RCC 7860 (cell line): ENCODE results near the gene MCRIP2.

Experiments used
- DNase-seq: peaks from one replicate; pipeline ENCODE4 v3.0.0-alpha.2; 2015; ENCODE audit warnings: low spot score
- FAIRE-seq: peaks from 2 replicates; lab custom pipeline; 2012; peaks lifted over from hg19 to GRCh38; lab: Jason Lieb, UNC

The MCRIP2 gene

DNA sequence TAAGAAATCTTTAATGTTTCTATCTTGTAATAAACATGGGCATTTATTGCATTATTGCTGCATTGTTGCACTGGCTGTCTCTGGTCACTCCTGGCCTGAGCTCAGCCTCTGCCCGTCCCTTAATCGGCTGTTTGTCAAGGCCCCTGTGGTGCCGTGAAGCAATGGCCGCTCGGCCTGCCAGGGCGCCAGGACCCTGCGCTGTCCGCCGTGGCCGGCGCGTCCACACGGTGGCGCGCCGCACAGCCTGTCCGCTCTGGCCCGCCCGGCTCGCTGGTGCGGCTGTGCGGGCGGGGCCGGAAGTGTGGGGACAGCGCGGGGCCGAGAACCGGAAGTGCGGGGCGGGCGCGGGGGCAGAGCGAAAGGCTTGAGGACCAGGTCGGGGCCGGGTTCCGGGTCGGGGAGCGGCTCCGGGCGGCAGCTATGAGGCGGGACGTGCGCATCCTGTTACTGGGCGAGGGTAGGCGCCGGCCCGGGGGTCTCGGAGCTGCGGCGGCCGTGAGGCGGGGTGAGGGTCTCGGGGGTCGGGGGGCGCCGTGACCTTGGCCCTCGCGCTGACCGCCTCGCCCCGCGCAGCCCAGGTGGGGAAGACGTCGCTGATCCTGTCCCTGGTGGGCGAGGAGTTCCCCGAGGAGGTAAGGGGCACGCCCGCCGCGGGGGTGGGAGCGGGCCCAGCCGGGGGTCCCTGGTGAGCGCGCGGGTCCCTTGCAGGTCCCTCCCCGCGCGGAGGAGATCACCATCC is 26.3 kb downstream of the MCRIP2 start, which contains the start of gene RHOT2:
Gene RHOT2, plus strand, starts transcription at position 353 of the 739 bp plus-strand sequence. Its CDS starts 68 bp downstream, at position 421.
- FAIRE-seq: no peak

DNA sequence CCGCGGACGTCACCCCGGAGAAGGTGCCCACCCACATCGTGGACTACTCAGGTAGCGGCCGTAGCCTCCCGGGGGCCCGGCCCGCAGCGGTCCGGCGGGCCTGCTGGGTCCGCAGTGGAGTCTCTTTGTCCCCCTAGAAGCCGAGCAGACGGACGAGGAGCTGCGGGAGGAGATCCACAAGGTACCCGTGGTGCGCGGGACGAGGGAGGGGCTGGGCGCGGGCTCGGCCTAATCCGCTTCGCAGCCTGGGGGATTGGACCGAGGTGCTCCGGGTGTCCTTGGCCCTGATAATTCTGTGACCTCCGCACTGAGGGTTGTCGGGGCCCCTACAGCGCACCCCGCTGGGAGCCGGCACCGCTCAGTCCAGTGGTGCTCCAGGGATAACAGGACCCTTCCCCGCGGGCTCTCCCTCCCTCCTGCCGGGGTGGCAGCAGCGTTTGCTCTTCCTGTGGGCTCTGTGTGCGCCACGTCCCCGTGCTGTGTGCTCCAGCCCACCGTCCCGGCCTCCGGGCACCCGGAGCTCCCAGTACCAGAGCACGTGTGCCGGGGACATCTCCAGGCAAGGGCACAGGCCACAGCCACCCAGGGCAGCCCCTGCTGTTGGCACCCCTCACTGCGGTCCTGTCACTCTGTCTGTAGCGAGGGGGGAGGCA is 27.0 kb downstream of the MCRIP2 start:
- FAIRE-seq (no peak), DNase-seq (no peak)

More for the DNA sequence above, 26.3 kb downstream of the MCRIP2 start, which contains the start of gene RHOT2:
- peak; percentile 81 for DNase-seq

DNA sequence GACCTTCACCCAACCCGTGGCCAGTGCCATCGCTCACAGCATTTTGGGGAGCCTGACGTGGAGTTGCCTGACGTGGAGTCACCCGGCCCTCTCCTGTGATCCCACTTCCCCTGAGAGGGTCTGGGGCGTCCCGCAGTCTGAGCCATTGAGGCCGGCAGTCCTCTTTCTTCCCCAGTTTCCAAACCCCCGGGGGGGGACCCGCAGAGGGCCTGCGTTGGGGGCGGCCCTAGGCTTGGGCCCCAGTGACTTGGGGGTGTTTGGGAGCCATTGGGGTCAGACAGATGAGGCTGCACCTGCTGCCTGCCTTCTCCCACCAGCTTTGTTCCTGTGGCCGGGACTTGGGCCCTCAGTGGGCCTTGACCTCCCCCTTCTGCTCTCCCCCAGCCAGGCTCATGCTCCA is 28.0 kb downstream of the MCRIP2 start:
- FAIRE-seq (no peak), DNase-seq (no peak)

DNA sequence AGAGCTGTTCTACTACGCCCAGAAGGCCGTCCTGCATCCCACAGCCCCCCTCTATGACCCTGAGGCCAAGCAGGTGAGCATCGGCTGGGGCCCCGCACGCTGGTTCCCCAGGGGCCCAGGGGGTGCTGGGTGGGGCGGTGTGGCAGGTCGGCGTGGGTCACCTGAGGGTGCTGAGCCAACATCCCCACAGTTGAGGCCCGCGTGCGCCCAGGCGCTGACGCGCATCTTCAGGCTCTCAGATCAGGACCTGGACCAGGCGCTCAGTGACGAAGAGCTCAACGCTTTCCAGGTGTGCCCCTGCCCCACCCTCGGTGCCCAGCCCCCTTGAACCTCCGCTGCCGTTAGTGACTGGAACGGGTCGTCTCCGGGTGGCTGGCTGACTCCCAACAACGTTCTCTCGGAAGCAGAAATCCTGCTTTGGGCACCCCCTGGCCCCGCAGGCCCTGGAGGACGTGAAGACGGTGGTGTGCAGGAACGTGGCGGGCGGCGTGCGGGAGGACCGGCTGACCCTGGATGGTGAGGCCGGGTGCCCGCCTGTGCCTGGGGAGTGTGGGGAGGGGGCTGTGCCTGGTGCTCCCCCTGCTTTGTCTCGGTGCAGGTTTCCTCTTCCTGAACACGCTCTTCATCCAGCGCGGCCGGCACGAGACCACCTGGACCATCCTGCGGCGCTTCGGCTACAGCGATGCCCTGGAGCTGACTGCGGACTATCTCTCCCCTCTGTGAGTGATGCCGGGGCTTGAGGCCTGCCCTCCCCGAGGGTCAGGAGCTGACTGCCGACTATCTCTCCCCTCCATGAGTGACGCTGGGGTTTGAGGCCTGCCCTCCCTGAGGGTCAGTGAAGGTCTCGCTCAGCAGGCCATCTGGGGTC is 29.1 kb downstream of the MCRIP2 start:
- DNase-seq (no peak), FAIRE-seq (no peak)

DNA sequence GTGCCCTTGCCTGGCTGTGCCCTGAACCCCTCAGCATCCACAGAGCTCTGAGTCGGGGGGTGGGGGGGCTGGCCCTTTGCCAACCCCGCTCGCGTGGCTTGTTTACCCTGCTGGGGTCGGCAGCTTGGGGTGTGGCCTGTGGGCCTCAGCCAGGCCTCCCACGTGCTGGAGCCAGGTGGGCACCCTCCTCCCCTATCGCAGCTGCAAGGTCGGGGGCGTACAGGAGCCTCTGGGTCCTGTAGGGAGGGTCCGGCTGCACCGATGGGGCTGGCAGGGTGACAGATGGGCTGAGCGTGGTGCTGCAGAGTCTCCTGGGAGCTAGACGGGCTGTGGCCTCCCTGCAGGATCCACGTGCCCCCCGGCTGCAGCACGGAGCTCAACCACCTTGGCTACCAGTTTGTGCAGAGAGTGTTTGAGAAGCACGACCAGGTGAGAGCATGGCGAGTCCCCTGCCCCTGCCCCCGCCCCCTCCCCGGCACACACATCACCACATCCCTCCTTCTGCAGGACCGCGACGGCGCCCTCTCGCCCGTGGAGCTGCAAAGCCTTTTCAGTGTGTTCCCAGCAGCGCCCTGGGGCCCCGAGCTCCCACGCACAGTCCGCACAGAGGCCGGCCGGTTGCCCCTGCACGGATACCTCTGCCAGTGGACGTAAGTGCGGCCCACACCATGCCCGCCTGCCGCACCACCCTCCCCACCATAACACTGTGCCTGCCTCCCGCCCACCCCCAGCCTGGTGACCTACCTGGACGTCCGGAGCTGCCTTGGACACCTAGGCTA is 29.9 kb downstream of the MCRIP2 start:
- DNase-seq (no peak), FAIRE-seq (no peak)

DNA sequence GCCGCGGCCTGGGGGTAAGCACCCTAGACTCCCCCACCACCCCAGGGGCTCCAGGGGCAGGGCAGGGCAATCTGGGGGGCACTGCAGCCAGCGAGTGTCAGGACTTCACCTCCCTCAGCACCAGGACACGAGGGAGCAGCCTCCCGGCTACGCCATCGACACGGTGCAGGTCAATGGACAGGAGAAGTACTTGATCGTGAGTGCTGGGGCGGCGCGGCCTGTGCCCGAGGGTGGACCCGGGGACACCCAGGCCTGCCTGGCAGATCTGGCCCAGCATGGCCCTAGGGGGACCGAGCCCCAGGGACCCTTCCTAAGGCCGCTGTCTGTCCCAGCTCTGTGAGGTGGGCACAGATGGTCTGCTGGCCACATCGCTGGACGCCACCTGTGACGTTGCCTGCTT is 30.7 kb downstream of the MCRIP2 start:
- DNase-seq: no peak
- FAIRE-seq: no peak

DNA sequence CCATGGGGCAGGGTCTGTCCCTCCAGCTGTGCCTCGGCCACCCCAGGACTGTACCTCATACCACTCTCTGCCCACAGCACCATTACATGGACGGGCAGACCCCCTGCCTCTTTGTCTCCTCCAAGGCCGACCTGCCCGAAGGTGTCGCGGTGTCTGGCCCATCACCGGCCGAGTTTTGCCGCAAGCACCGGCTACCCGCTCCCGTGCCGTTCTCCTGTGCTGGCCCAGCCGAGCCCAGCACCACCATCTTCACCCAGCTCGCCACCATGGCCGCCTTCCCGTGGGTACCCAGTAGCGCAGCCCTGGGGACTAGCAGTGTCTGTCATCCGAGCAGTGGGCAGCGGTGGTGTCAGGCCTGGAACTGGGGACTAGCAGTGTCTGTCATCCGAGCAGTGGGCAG is 31.2 kb downstream of the MCRIP2 start:
- FAIRE-seq (no peak), DNase-seq (no peak)

DNA sequence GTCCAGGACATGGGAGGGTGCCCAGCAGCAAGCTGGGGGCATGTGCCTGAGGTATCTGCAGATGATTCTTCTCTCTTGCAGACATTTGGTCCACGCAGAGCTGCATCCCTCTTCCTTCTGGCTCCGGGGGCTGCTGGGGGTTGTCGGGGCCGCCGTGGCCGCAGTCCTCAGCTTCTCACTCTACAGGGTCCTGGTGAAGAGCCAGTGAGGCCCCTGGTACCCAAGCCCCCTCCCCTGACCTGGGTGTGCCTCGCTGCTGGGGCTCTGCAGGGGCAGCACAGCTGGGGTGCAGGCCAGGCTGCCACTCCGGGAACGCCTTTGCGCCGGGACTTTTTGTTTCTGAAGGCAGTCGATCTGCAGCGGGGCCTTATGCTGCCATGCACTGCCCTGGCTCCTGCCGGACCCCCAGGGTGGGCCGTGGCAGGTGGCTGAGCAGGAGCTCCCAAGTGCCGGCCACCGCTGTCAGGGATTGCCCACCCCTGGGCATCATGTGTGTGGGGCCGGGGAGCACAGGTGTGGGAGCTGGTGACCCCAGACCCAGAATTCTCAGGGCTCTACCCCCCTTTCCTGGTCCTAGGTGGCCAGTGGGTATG is 31.9 kb downstream of the MCRIP2 start:
- FAIRE-seq: no peak
- no peak for DNase-seq

DNA sequence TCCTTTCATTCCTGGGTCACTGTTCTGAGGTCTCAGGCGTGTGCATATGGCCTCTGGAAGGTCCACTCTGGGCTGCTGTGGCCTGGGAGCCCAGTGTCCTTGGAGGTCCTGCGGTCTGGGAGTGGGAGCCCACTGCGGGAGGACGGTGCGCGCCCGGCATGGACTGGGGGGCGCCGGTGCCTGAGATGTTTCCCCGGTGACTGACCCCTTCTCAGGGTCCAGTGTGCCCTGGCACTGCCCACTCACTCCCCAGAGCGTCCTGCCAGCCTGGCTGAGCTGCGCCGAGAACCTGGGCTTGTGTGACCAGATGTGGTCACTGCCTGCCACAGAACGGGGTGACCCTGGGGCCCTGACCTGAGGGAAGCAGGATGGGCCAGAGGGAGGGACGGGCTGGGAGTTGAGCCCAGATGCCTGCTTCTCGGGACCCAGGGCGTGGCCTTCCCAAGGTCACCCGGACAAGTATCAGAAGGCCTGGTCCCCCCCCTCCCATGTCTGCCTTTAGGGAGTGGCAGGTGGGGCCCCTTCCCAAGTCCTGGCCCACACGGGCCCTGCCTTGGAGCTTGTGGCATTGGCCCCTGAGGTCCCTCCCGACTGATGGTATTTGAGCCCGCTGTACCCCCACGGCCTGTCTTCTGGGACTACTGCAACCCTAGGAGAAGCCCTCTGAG is 32.7 kb downstream of the MCRIP2 start:
- FAIRE-seq: no peak
- no peak for DNase-seq

DNA sequence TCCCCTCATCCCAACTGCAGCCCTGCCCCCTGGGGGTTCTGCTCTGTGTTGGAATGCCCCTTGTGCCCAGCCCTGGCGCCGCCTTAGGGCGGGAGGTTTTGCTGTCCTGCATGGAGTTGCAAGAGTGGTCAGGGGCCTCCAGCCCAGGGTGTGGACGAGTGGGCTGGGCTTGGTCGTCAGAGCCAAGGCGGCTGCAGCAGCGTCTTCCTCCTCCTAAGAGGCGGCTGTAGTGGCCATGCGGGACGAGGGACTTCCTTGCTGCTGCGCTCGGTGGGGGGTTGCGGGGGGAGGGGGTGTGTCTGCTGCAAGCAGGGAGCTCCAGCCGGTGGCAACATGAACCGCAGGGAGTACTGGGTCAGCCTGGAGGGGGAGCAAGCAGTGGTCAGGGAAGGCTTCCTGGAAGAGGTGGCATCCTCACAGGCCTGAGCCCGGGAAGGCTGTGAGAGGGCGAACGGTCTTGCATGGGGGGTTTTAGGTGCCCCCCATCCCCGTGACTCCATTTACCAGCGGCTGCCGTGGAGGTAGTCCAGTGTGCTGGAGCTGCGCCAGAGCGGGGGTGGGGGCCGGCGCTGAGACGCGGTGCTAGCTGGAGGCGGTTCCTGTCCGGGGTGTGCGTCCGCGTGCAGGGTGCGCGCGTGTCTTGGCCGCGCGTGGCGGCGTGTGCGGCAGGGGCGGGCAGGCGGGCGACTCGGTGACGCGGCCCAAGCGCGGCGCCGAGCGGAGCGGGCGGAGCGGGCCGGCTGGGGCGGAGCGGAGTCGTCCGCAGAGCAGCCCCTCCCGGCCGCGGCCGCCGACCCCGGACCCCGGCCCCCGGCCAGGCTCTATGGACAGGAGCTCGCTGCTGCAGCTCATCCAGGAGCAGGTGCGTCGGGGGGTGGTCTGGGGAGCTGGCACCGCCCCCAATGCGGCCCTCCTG is 33.6 kb downstream of the MCRIP2 start, which contains the start of gene RHBDL1:
Gene RHBDL1, plus strand, starts transcription at position 704 of the 916 bp plus-strand sequence. Its CDS starts 120 bp downstream, at position 824.
- DNase-seq: no peak
- no peak for FAIRE-seq

DNA sequence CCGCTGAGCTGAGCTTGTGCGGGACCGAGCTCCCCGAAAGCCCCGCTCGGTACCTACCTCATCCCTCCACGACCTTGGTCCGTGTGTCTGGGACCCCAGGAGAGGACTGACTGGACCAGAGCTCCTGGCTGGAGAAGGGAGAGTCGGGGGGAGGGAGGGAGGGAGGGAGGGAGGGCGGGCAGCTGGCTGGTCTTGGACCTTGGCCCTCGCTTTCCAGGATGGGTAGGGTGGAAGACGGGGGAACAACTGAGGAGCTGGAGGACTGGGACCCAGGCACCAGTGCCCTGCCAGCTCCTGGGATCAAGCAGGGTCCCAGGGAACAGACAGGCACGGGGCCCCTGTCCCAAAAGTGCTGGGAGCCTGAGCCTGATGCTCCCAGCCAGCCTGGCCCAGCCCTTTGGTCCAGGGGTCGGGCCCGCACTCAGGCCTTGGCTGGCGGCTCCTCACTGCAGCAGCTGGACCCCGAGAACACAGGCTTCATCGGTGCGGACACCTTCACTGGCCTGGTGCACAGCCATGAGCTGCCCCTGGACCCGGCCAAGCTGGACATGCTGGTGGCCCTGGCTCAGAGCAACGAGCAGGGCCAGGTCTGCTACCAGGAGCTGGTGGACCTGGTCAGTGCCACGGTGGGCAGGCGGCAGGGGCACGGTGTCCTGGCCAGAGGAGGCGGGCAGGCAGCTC is 34.4 kb downstream of the MCRIP2 start:
- DNase-seq: no peak
- FAIRE-seq: no peak

DNA sequence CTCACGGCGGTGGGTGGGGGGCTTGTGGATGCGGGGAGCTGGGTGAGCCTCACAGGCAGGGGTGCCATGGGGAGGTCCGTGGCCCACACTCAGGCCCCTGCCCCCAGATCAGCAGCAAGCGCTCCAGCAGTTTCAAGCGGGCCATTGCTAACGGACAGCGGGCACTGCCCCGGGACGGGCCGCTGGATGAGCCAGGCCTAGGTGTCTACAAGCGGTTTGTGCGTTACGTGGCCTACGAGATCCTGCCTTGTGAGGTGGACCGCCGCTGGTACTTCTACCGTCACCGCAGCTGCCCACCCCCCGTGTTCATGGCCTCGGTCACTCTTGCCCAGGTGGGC is 34.9 kb downstream of the MCRIP2 start:
- DNase-seq (no peak), FAIRE-seq (no peak)

DNA sequence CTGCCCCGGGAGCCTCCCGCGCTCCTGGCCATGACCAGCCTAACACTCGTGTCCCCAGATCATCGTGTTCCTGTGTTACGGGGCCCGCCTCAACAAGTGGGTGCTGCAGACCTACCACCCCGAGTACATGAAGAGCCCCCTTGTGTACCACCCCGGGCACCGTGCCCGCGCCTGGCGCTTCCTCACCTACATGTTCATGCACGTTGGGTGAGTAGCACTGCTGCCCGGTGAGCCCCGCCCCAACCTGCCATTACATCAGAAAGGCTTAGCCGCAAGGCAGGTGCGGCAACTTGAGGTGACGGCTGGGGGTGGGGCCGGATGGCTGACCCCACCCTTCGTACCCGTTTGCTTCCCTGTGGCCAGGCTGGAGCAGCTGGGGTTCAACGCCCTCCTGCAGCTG is 35.3 kb downstream of the MCRIP2 start:
- no peak for DNase-seq

DNA sequence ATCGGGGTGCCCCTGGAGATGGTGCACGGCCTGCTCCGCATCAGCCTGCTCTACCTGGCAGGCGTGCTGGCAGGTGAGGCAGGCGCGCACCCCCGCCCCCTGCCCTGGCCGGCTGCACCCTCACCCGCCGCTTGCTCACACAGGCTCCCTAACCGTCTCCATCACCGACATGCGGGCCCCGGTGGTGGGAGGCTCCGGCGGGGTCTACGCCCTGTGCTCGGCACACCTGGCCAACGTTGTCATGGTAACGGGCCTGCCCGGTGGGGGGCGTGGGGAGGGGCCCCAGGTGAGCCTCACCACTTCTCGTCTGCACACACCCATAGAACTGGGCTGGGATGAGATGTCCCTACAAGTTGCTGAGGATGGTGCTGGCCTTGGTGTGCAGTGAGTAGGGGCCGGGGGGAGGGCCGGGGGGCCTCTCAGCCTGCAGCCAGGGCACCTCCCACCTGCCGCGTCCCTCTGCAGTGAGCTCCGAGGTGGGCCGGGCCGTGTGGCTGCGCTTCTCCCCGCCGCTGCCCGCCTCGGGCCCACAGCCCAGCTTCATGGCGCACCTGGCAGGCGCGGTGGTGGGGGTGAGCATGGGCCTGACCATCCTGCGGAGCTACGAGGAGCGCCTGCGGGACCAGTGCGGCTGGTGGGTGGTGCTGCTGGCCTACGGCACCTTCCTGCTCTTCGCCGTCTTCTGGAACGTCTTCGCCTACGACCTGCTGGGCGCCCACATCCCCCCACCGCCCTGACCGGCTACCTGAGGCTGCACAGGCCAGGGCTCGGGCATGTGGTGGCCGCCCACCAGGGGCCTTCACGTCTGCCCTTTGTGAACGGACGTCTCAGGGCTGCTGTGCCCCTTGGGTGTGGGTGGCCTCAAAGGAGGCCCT is 35.9 kb downstream of the MCRIP2 start:
- FAIRE-seq: no peak
- no peak for DNase-seq

More for the DNA sequence above, 35.3 kb downstream of the MCRIP2 start:
- FAIRE-seq: no peak

DNA sequence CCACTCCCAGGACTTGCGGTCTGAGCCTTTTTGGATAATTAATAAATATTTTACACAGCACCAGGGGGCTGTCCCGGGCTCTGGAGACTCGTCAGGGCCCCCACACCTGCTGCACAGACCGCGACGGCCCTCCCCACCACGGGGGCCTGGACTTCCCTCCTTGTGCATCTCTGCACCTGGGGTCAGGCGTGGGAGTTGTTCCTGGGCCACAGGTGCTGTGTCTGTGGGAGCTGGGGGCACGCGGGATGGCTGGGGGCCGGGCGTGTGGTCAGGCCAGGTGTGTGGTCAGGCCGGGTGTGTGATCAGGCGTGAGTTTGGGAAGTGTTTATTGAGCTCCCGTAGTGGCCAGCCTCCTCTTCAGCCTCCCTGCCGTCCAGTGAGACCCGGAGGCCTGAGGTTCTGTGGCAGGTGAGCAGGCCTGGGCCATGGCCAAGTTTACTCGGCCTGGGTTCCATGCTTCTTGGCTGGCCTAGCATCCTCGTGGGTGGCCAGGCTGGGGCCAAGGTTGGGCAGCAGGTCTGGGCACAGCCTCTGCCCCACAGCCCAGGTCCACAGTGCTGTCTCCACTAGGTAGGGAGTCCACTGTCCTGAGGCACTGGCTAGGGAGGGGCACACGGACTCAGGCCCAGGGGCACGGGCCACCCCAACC is 36.7 kb downstream of the MCRIP2 start:
- DNase-seq (no peak), FAIRE-seq (no peak)
